H1 (cell line): ENCODE results near the gene MPP2.

Source experiments
- BRCA1 ChIP-seq: IDR thresholded peaks from 2 replicates; pipeline ENCODE4 v1.6.1; 2012; ENCODE audit warnings: low read depth, low read length, improper control_type of control experiment
- CBX8 ChIP-seq: fragments of 300-800, 300-1000 bp; sonication (generic); IDR thresholded peaks from 2 replicates; pipeline ENCODE4 v1.7.1; 2016; ENCODE audit warnings: low read depth, low read length, borderline replicate concordance
- CHD1 ChIP-seq: IDR thresholded peaks from 2 replicates; pipeline ENCODE4 v1.6.1; 2012; ENCODE audit warnings: low read depth, low read length, improper control_type of control experiment
- CHD7 ChIP-seq: fragments of 300-600 bp; sonication (generic); IDR thresholded peaks from 2 replicates; pipeline ENCODE4 v1.7.1; 2012; ENCODE audit warnings: low read length, moderate library complexity, mild to moderate bottlenecking, inconsistent platforms; ENCODE audit not compliant: insufficient replicate concordance
- CTCF ChIP-seq, 3 experiments: IDR thresholded peaks; 1 replicate in 2 of 3; 2 replicates in 1 of 3; pipeline versions ENCODE4 v1.5.1 to v1.6.1; 2011; ENCODE audit warnings: low read length in 3 of 3, mild to moderate bottlenecking in 3 of 3, inconsistent platforms in 2 of 3, low read depth in 1 of 3, moderate library complexity in 1 of 3; ENCODE audit not compliant: insufficient read depth in 1 of 3; ENCODE audit errors: control extremely low read depth in 1 of 3
- E2F6 ChIP-seq: IDR thresholded peaks from 2 replicates; pipeline ENCODE4 v1.6.1; 2012; ENCODE audit warnings: inconsistent platforms
- JUN ChIP-seq: IDR thresholded peaks from 2 replicates; pipeline ENCODE4 v1.6.1; 2011; ENCODE audit warnings: low read depth, mild to moderate bottlenecking, improper control_type of control experiment, low read length
- KDM1A ChIP-seq: fragments of 200-600, 300-600 bp; sonication (generic); IDR thresholded peaks from 2 replicates; pipeline ENCODE4 v1.7.1; 2016; ENCODE audit warnings: mild to moderate bottlenecking, low read length, borderline replicate concordance
- PHF8 ChIP-seq: fragments of 200-600 bp; sonication (generic); conservative IDR thresholded peaks from 2 replicates; pipeline ENCODE4 v1.7.1; 2012; ENCODE audit warnings: low read depth, mild to moderate bottlenecking, inconsistent platforms, low read length, moderate library complexity
- POLR2A ChIP-seq, 2 experiments: IDR thresholded peaks; 1 replicate in 1 of 2; 2 replicates in 1 of 2; pipeline ENCODE4 v1.6.1; 2011; ENCODE audit warnings: low read depth in 2 of 2, low read length in 2 of 2, mild to moderate bottlenecking in 2 of 2; ENCODE audit errors: control extremely low read depth in 1 of 2
- POLR2AphosphoS5 ChIP-seq: IDR thresholded peaks from 2 replicates; pipeline ENCODE4 v1.6.1; 2011; ENCODE audit warnings: low read depth, low read length
- RAD21 ChIP-seq, 2 experiments: IDR thresholded peaks in 1 of 2; conservative IDR thresholded peaks in 1 of 2; 2 replicates each; pipeline ENCODE4 v1.6.1; 2011; ENCODE audit warnings: low read depth in 2 of 2, low read length in 2 of 2, improper control_type of control experiment in 1 of 2, inconsistent platforms in 1 of 2, mild to moderate bottlenecking in 1 of 2, moderate library complexity in 1 of 2
- SIN3A ChIP-seq, 2 experiments: IDR thresholded peaks in 1 of 2; conservative IDR thresholded peaks in 1 of 2; 2 replicates each; pipeline ENCODE4 v1.6.1; 2011 to 2012; ENCODE audit warnings: low read length in 2 of 2, improper control_type of control experiment in 1 of 2, low read depth in 1 of 2, mild to moderate bottlenecking in 1 of 2
- TEAD4 ChIP-seq: IDR thresholded peaks from 2 replicates; pipeline ENCODE4 v1.6.1; 2012; ENCODE audit warnings: low read depth, low read length, inconsistent platforms, mixed read lengths

GRCh38 chr17:43931062-43931571 lies 23.8 kb upstream of the MPP2 start:
- TF ChIP-seq KDM1A (no peak), RAD21 (IDR thresholded peaks at IDR 0.05 in 1 of 2, conservative IDR thresholded peaks at IDR 0.05 in 1 of 2; ENCODE audit: low read depth in 2 of 2, low read length in 2 of 2) (no peak), POLR2A (IDR thresholded peaks at IDR 0.05; ENCODE audit: control extremely low read depth in 1 of 2, low read depth in 2 of 2, low read length in 2 of 2) (no peak), BRCA1 (no peak), CTCF (IDR thresholded peaks at IDR 0.05; ENCODE audit: control extremely low read depth in 1 of 3, insufficient read depth in 1 of 3, low read depth in 1 of 3, low read length in 3 of 3) (no peak), POLR2AphosphoS5 (no peak), SIN3A (conservative IDR thresholded peaks at IDR 0.05 in 1 of 2, IDR thresholded peaks at IDR 0.05 in 1 of 2; ENCODE audit: low read depth in 1 of 2, low read length in 2 of 2) (no peak), PHF8 (no peak), CHD7 (no peak), E2F6 (no peak), CHD1 (no peak), JUN (no peak), TEAD4 (no peak), CBX8 (no peak)
